Stimulated activated CD8-positive, alpha-beta memory T cell treated with anti-CD3 and anti-CD28 coated beads, Interleukin-15, amount 100 ng/mL, for 1 hour (primary cell): Measurements from ENCODE around the gene AMER1.

ENCODE experiments used
- DNase-seq: peaks from one replicate; pipeline ENCODE4 v3.0.0-alpha.2; 2020; ENCODE audit warnings: low read depth

The AMER1 gene

GRCh38 chrX:64184396-64184795 is 21.1 kb downstream of the AMER1 start:
- no peak for DNase-seq

DNA sequence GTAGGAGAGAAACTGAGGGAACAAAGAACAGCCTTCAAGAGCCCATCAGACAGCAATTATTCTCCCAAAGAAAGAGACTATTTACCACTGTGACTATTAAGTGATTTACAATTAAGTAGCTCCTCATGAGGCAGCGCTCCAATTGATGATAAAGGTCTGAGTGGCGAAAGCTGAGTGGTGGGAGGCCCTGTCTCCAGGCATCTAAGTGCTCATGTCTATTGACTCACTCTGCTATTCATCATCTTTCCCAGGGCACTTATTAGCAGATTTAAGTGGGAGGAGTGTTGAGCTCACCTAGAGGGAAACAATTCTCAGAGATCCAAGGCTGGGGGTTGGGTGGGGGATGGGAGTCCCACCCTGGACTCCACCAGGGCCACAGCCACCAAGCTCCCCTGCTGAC is 23.3 kb downstream of the AMER1 start:
- DNase-seq: no peak

DNA sequence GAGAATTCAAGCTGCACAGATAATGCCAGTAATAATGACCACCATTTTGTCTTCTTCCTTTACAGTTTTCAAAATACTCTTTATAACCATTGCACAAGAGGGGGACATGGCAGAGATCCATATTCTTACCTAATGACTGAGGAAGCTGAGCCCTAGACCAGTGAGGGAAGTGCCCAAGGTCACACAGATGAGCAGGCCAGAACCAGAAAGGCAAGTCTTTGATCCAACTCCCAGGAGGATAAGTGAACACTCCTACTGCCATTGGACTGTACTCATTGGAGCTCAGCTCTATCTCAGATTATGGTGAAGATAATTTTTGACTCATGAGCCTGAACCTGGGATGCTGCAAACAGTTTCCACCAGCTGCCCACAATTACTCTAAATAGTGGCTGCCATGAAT is 28.6 kb downstream of the AMER1 start:
- DNase-seq: no peak

DNA sequence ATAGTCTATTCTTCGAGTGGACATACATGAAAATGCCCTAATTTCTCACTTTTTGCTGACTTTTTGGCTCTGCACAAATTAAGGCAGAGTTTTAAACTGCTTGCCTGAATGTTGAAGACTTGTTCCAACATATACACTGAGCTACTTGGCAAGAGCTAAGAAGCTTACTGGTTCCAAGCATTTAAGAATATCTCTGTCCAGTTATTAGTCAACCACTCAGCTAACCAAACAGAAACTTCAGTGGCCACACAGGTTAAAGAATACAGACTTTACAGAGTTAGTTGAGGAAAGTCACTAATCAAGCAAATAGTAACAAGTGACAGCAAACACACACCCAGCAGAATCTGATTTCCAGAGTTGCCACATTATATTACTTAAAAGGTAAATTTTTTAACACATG is 35.5 kb downstream of the AMER1 start:
- no peak for DNase-seq

- no peak for DNase-seq
Observed at GRCh38 chrX:64152857-64153256, 52.7 kb downstream of the AMER1 start.

GRCh38 chrX:64151911-64152310 is 53.6 kb downstream of the AMER1 start:
- no peak for DNase-seq

GRCh38 chrX:64150775-64151174 is 54.7 kb downstream of the AMER1 start:
- DNase-seq: no peak
